BE2C (cell line): ENCODE measurements around the gene ROBO1.

ENCODE experiments used
- DNase-seq: peaks from one replicate; pipeline ENCODE4 v3.0.0-alpha.2; 2020
- H3K27me3 ChIP-seq: fragments of 250-450 bp; sonication (Bioruptor Pico); 2 replicates; pipeline ENCODE4 v1.5.1; 2020; ENCODE audit warnings: mild to moderate bottlenecking
- H3K36me3 ChIP-seq: fragments of 250-450 bp; sonication (Bioruptor Pico); 2 replicates; pipeline ENCODE4 v1.5.1; 2020; ENCODE audit warnings: mild to moderate bottlenecking
- H3K4me1 ChIP-seq: fragments of 250-450 bp; sonication (Bioruptor Pico); 2 replicates; pipeline ENCODE4 v1.5.1; 2020
- H3K4me3 ChIP-seq: 2 replicates; pipeline ENCODE4 v1.5.1; 2011; ENCODE audit warnings: low read depth, low read length
- H3K9me3 ChIP-seq: fragments of 250-450 bp; sonication (Bioruptor Pico); 2 replicates; pipeline ENCODE4 v1.5.1; 2020
- TF ChIP-seq, protein P1 (sequence below): IDR thresholded peaks from 2 replicates; pipeline ENCODE4 v1.5.1; 2012; ENCODE audit warnings: mild to moderate bottlenecking, low read depth, low read length

ROBO1 gene

GRCh38 chr3:78957456-78957855 lies 810.3 kb downstream of the ROBO1 start:
- Histone ChIP-seq H3K4me1 (no peaks in the 10 kb centered on the region; the same call in none of the 2 replicates), H3K9me3 (no peaks in the 10 kb centered on the region), H3K4me3 (no peak overlapping the region), H3K36me3 (no peaks in the 10 kb centered on the region), H3K27me3 (no peaks in the 10 kb centered on the region)
- TF ChIP-seq, protein P1, sequence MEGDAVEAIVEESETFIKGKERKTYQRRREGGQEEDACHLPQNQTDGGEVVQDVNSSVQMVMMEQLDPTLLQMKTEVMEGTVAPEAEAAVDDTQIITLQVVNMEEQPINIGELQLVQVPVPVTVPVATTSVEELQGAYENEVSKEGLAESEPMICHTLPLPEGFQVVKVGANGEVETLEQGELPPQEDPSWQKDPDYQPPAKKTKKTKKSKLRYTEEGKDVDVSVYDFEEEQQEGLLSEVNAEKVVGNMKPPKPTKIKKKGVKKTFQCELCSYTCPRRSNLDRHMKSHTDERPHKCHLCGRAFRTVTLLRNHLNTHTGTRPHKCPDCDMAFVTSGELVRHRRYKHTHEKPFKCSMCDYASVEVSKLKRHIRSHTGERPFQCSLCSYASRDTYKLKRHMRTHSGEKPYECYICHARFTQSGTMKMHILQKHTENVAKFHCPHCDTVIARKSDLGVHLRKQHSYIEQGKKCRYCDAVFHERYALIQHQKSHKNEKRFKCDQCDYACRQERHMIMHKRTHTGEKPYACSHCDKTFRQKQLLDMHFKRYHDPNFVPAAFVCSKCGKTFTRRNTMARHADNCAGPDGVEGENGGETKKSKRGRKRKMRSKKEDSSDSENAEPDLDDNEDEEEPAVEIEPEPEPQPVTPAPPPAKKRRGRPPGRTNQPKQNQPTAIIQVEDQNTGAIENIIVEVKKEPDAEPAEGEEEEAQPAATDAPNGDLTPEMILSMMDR: no peak
- no peak for DNase-seq

- Histone ChIP-seq H3K36me3 (no peaks in the 10 kb centered on the region), H3K4me3 (no peak overlapping the region), H3K4me1 (no peaks in the 10 kb centered on the region; the same call in 1 of the 2 replicates), H3K9me3 (no peaks in the 10 kb centered on the region), H3K27me3 (no peaks in the 10 kb centered on the region)
- DNase-seq: no peak
- TF ChIP-seq, protein P1: no peak
These were observed 816.4 kb downstream of the ROBO1 start for GRCh38 chr3:78951342-78951945.

GRCh38 chr3:78941587-78941986 lies 826.2 kb downstream of the ROBO1 start:
- H3K4me1 ChIP-seq: no peaks in the 10 kb centered on the region
- no peaks in the 10 kb centered on the region; the same call in 1 of the 2 replicates for H3K9me3 ChIP-seq
- no peak for DNase-seq
- H3K27me3 ChIP-seq: no peaks in the 10 kb centered on the region
- H3K36me3 ChIP-seq: peaks cover 3% of the 10 kb centered on the region; the same call in 1 of the 2 replicates
- TF ChIP-seq, protein P1: no peak
- no peak overlapping the region for H3K4me3 ChIP-seq

DNA sequence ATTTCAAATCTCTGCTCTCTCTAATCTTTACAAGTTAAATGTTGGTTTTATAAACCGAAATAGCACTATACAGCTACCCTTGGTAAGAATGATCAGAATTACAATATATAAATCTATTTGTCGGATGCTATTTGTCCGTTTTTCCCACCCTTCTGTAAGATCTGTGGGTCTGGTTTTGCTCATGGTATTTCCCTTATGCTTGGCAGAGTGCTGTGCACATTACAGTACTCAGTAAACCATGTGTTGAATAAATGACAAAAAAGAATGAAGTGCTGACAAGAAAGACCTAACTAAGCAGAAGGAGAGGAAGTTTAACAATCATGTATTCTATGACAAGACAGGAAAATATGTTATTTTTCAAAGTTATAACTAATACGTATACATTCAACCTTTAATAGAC lies 827.2 kb downstream of the ROBO1 start:
- H3K9me3 ChIP-seq: no peaks in the 10 kb centered on the region; the same call in 1 of the 2 replicates
- TF ChIP-seq, protein P1: no peak
- no peaks in the 10 kb centered on the region for H3K27me3 ChIP-seq
- peaks cover 3% of the 10 kb centered on the region; the same call in 1 of the 2 replicates for H3K36me3 ChIP-seq
- no peak overlapping the region for H3K4me3 ChIP-seq
- no peak for DNase-seq
- no peaks in the 10 kb centered on the region for H3K4me1 ChIP-seq

DNA sequence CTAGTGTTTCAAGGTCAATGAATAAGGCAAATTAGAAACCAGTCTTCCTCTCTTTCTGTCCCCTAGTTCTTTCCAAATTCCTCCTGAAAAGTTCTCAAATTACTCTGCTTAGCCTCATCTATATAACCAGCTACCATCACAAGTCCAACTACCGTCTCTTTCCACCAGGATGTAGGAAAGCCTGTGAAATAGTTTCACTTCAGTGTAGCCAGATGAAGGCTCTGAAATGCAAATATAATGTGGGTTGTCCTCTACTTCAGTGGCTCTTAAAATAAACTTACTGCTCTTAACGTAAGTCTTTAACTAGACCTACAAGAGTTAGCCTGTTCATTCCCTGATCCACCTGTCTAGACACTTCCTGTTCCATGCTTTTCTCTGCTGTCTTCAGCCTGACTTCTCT lies 827.7 kb downstream of the ROBO1 start:
- TF ChIP-seq, protein P1: no peak
- H3K27me3 ChIP-seq: no peaks in the 10 kb centered on the region
- H3K36me3 ChIP-seq: peaks cover 3% of the 10 kb centered on the region; the same call in 1 of the 2 replicates
- no peaks in the 10 kb centered on the region; the same call in 1 of the 2 replicates for H3K9me3 ChIP-seq
- DNase-seq: no peak
- H3K4me1 ChIP-seq: no peaks in the 10 kb centered on the region
- no peak overlapping the region for H3K4me3 ChIP-seq

DNA sequence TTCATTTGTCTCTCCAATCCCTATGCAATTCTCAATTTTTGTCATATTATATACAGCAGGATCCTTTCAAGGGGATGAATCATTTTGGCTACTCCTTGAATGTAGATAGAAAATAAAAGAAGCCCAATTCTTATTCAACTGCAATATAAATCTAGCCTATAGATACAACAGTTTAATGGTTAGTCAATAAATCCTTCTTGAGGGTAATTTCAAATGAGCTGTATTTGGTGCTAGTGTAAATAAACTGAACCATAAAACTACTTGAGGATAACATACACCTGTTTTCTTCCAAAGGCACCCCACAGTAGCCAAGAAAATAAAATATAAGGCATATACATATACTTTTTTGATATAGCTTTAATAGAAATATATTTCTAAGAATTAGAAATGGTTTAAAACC lies 830.3 kb downstream of the ROBO1 start:
- Histone ChIP-seq H3K9me3 (no peaks in the 10 kb centered on the region), H3K4me1 (no peaks in the 10 kb centered on the region; the same call in 1 of the 2 replicates), H3K4me3 (no peak overlapping the region), H3K27me3 (no peaks in the 10 kb centered on the region), H3K36me3 (peaks cover 3% of the 10 kb centered on the region; the same call in 1 of the 2 replicates)
- DNase-seq: no peak
- TF ChIP-seq, protein P1: no peak
